Stomach (tissue), 9 donors: ENCODE results near the gene SVOP. TPM values are rescaled to one million over a fixed set of nuclear protein-coding genes. Genes with fewer than 3 reads are reported as not detected.
A peak's percentile ranks its signal among the peaks of the same experiment; 100 is the strongest.

ENCODE experiments used
- DNase-seq, 2 donors: peaks; one replicate each; pipeline versions ENCODE4 v3.0.0 to v3.0.0-alpha.2; 2013 to 2019
- H3K27ac ChIP-seq, 5 donors: fragments of 200-600 bp in 4 of 5; sonication (generic) in 4 of 5; one replicate each; pipeline ENCODE4 v1.5.1; 2013 to 2019; ENCODE audit warnings: mild to moderate bottlenecking in 1 of 5, moderate library complexity in 1 of 5
- H3K27me3 ChIP-seq, 3 donors: fragments of 200-600 bp; sonication (generic); one replicate each; pipeline ENCODE4 v1.5.1; 2017 to 2019; ENCODE audit warnings: mixed run types in 1 of 3
- H3K36me3 ChIP-seq, 4 donors: fragments of 200-600 bp; sonication (generic); 1 replicate in 3 of 4; 2 replicates in 1 of 4; pipeline ENCODE4 v1.5.1; 2016 to 2019
- H3K4me1 ChIP-seq, 4 donors: fragments of 200-600 bp; sonication (generic); one replicate each; pipeline ENCODE4 v1.5.1; 2016 to 2019
- H3K4me3 ChIP-seq, 4 donors: fragments of 200-600 bp; sonication (generic) in 3 of 4; one replicate each; pipeline ENCODE4 v1.5.1; 2016 to 2019; ENCODE audit warnings: mild to moderate bottlenecking in 1 of 4
- H3K9me3 ChIP-seq, 4 donors: fragments of 200-600 bp; sonication (generic); one replicate each; pipeline ENCODE4 v1.5.1; 2016 to 2019
- EP300 ChIP-seq: sonication (generic); formaldehyde crosslinking; IDR thresholded peaks from one replicate; pipeline ENCODE4 v1.6.1; 2017; ENCODE audit warnings: antibody characterized with exemption
- POLR2A ChIP-seq, 4 donors: fragments of 450-650 bp; IDR thresholded peaks; one replicate each; pipeline ENCODE4 v1.6.1; 2016; ENCODE audit warnings: antibody characterized with exemption in 4 of 4, control low read depth in 2 of 4, mild to moderate bottlenecking in 1 of 4, moderate library complexity in 1 of 4
- POLR2AphosphoS5 ChIP-seq, 3 donors: sonication (generic); formaldehyde crosslinking; IDR thresholded peaks; one replicate each; pipeline ENCODE4 v1.6.1; 2016; ENCODE audit warnings: antibody characterized with exemption in 3 of 3
- WGBS, 5 donors: extraction: QIAGEN DNeasy Blood & Tissue Kit in 3 of 5; methylation state at CpG; one replicate each; pipeline versions ENCODE4 v1.1.5 to v1.1.7; 2013 to 2018; 5-methylcytosine and 5-hydroxymethylcytosine counted together
- intact Hi-C: fragments of 100-400 bp; cut with DNase I; formaldehyde crosslinking; loops from one replicate; pipeline ENCODE4 v1.15.1; 2023; ENCODE audit warnings: low total_unique reads
- polyA plus RNA-seq, 3 donors: library from polyadenylated mRNA; stranded (reverse); fragments of 200-250 nt; gene quantifications; one replicate each; pipeline ENCODE4 v1.2.3, GENCODE V29; 2013
- total RNA-seq, 5 donors: library from RNA; depleted of rRNA; stranded (reverse); fragments of >200 nt; gene quantifications; one replicate each; pipeline versions ENCODE4 v1.1.0 to v1.2.3, GENCODE V29; 2014 to 2016
- TF ChIP-seq, protein P1 (sequence below), 7 experiments: fragments of 450-650 bp in 4 of 7; fragments of 200-600 bp in 3 of 7; sonication (generic) in 3 of 7; IDR thresholded peaks; one replicate each; pipeline ENCODE4 v1.5.1; 2016 to 2019; ENCODE audit warnings: antibody characterized with exemption in 7 of 7, control low read depth in 2 of 7, mild to moderate bottlenecking in 1 of 7
- donor health status: healthy with polysubstance abuse.
- donor health status: Bipolar disorder and iron deficiency.
- donor health status: healthy.

Gene SVOP
- total and polyA plus RNA-seq, 8 donors = 0.08 to 2.0 (median 0.37) TPM; not detected in 3

DNA sequence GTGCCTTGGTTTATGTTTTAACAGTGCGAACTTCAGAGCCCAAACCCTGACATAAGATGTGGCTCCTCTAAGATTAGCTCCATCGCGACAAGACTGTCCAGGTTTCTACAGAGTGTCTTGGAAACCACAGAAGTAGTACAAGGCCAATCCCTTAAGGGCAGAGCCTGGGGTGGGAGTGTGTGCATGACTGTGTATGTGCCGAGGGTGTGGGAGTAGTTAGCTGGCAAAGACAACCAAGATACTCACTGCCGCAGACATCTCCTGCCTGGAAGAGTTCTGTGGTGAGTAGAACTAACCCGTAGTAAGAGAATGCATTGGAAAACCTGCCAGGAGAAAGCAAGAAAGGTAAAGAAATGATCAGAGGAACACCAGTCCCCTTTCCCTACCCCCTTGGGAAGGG, 86.9 kb downstream of the SVOP start:
- Histone ChIP-seq H3K27ac (no peak overlapping the region), H3K4me1 (peaks cover 4 to 17% (median 10%) of the 10 kb centered on the region in 4 donors), H3K36me3 (no peaks in the 10 kb centered on the region), H3K27me3 (no peaks in the 10 kb centered on the region), H3K4me3 (no peak overlapping the region), H3K9me3 (no peaks in the 10 kb centered on the region)
- TF ChIP-seq POLR2A (IDR thresholded peaks at IDR 0.05) (no peak), EP300 (no peak), POLR2AphosphoS5 (IDR thresholded peaks at IDR 0.05) (no peak)
- TF ChIP-seq, protein P1, sequence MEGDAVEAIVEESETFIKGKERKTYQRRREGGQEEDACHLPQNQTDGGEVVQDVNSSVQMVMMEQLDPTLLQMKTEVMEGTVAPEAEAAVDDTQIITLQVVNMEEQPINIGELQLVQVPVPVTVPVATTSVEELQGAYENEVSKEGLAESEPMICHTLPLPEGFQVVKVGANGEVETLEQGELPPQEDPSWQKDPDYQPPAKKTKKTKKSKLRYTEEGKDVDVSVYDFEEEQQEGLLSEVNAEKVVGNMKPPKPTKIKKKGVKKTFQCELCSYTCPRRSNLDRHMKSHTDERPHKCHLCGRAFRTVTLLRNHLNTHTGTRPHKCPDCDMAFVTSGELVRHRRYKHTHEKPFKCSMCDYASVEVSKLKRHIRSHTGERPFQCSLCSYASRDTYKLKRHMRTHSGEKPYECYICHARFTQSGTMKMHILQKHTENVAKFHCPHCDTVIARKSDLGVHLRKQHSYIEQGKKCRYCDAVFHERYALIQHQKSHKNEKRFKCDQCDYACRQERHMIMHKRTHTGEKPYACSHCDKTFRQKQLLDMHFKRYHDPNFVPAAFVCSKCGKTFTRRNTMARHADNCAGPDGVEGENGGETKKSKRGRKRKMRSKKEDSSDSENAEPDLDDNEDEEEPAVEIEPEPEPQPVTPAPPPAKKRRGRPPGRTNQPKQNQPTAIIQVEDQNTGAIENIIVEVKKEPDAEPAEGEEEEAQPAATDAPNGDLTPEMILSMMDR (IDR thresholded peaks at IDR 0.05) = no peak
- 76 to 83% (median 83%) methylated on average over 6 of the region's 6 CpGs for WGBS, 5 donors
- DNase-seq = no peak
- intact Hi-C loops = no loop called here

DNA sequence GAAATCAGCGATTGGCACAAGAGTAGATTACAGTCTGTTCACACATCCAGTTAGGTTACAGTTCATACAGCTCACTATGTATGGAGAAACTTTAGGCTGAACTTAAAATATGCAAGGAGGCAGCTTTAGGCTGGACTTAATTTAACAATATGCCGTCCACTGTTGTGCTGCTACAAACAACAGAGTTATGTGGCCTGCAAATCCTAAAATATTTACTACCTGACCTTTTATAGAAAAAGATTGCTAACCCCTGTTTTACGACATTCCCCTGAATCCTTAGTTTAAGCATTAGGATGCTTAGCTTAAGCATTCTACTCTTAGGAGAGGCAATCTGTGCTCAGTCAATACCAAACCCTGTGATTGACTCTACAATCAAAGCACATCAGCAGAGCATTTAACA, 90.1 kb downstream of the SVOP start:
- 47 to 76% (median 66%) methylated on average over 3 of the region's 3 CpGs for WGBS, 5 donors
- Histone ChIP-seq H3K9me3 (no peaks in the 10 kb centered on the region), H3K4me3 (no peak overlapping the region), H3K4me1 (peaks cover 4 to 17% (median 10%) of the 10 kb centered on the region in 4 donors), H3K27me3 (no peaks in the 10 kb centered on the region), H3K36me3 (no peaks in the 10 kb centered on the region), H3K27ac (peak overlapping the region in 3 of 5 donors; percentile 48 to 71 (median 67))
- intact Hi-C loops = no loop called here
- no peak for TF ChIP-seq POLR2A (IDR thresholded peaks at IDR 0.05)
- TF ChIP-seq, protein P1 (IDR thresholded peaks at IDR 0.05) = no peak
- DNase-seq = no peak

DNA sequence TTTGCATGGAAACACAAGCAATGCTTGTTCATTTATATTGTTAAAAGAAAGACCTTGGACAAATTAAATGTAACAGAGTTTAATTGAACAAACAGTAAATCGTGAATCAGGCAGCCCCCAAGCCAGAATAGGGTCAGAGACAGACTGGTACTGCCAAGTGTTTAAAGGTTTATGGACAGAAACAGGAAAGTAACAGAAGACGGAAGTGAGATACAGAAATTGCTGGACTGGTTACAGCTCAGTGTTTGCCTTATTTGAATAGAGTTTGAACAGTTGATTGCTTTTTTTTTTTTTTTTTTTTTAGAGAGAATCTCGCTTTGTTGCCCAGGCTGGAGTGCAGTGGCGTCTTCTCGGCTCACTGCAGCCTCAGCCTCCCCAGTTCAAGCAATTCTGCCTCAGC, 90.7 kb downstream of the SVOP start:
- peak overlapping the region in 4 of 5 donors; percentile 44 to 71 (median 58) for H3K27ac ChIP-seq
- 19 to 39% (median 33%) methylated on average over 5 of the region's 5 CpGs for WGBS, 5 donors

DNA sequence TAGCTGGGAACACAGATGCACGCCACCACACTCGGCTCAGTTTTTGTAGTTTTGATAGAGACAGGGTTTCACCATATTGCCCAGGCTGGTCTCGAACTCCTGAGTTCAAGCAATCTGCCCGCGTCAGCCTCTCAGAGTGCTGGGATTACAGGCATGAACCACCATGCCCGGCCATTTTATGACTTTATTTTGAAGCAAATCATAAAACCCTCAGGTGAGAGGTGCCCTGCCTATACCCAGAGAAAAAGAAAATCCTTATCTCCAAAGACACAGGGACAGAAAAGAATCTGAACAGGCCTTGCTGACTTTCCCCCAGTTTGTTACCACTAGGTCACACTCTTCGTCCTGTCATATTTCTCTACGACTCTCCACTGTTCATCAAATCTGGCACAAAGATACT, 92.2 kb downstream of the SVOP start:
- Histone ChIP-seq H3K4me3 (no peak overlapping the region), H3K36me3 (no peaks in the 10 kb centered on the region), H3K27me3 (no peaks in the 10 kb centered on the region), H3K4me1 (peaks cover 4 to 17% (median 10%) of the 10 kb centered on the region in 4 donors), H3K27ac (no peak overlapping the region), H3K9me3 (peaks cover 0 to 1% (median 0%) of the 10 kb centered on the region in 4 donors)
- no peak for DNase-seq
- intact Hi-C loops = no loop called here
- TF ChIP-seq POLR2AphosphoS5 (IDR thresholded peaks at IDR 0.05) = no peak
- TF ChIP-seq POLR2A (IDR thresholded peaks at IDR 0.05) = no peak
- no peak for TF ChIP-seq EP300
- 88 to 95% (median 90%) methylated on average over 8 of the region's 8 CpGs for WGBS, 5 donors

More for the DNA sequence above, 90.7 kb downstream of the SVOP start:
- no peak for TF ChIP-seq POLR2AphosphoS5 (IDR thresholded peaks at IDR 0.05)
- no peak for TF ChIP-seq POLR2A (IDR thresholded peaks at IDR 0.05)
- TF ChIP-seq, protein P1 (IDR thresholded peaks at IDR 0.05) = no peak
- no peak for TF ChIP-seq EP300
- Histone ChIP-seq H3K4me3 (no peak overlapping the region), H3K4me1 (peaks cover 4 to 17% (median 10%) of the 10 kb centered on the region in 4 donors), H3K9me3 (no peaks in the 10 kb centered on the region), H3K27me3 (no peaks in the 10 kb centered on the region), H3K36me3 (no peaks in the 10 kb centered on the region)
- intact Hi-C loops = no loop called here
- peak in 1 of 2 donors; percentile 55 for DNase-seq

DNA sequence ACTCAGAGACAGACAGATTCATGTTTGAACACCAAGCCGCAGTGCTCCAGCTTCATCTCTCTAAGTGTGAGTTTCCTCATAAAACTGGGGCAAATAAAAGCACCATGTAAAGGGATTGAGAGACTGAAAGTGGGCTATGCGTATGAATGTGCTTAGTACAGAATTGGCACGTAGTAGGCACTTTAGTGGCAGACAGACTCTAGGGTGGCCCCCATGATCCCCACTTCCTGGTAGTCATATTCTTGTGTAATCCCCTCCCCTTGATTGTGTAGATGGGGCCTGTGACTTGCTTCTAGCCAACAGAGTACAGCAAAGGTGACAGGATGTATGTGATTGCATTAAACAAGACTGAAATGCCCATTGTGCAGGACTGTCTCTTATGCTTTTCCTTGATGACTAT, 98.0 kb downstream of the SVOP start:
- intact Hi-C loops = no loop called here

More for the DNA sequence above, 98.0 kb downstream of the SVOP start:
- Histone ChIP-seq H3K36me3 (no peaks in the 10 kb centered on the region), H3K4me3 (no peak overlapping the region), H3K9me3 (peaks cover 0 to 13% (median 8%) of the 10 kb centered on the region in 4 donors), H3K4me1 (no peaks in the 10 kb centered on the region), H3K27ac (no peak overlapping the region), H3K27me3 (no peaks in the 10 kb centered on the region)
- DNase-seq = no peak
- TF ChIP-seq POLR2AphosphoS5 (IDR thresholded peaks at IDR 0.05) = no peak
- TF ChIP-seq, protein P1 (IDR thresholded peaks at IDR 0.05) = no peak
- no peak for TF ChIP-seq POLR2A (IDR thresholded peaks at IDR 0.05)
- no peak for TF ChIP-seq EP300
- 84 to 97% (median 93%) methylated on average over 3 of the region's 3 CpGs for WGBS, 5 donors
